PC-9 (cell line): ENCODE results near the gene NPHS1.

Source experiments
- CTCF ChIP-seq: fragments of 200-600 bp; sonication (generic); conservative IDR thresholded peaks from 2 replicates; pipeline ENCODE4 v1.6.1; 2017; ENCODE audit warnings: mixed run types, antibody characterized with exemption, mild to moderate bottlenecking, moderate library complexity
- EZH2 ChIP-seq: fragments of 200-600 bp; sonication (generic); IDR thresholded peaks from 2 replicates; pipeline ENCODE4 v1.8.0; 2017; ENCODE audit warnings: antibody characterized with exemption, low read depth

- no peak for TF ChIP-seq CTCF
- TF ChIP-seq EZH2: 0 out of 2 replicates have a peak, but pooled peaks have one; percentile 90
Measured at GRCh38 chr19:35868172-35868822, 16.0 kb upstream of the NPHS1 start, which contains the start of gene APLP1.
